ENCODE results near the gene IVNS1ABP. TPM values are rescaled to one million over a fixed set of nuclear protein-coding genes. Genes with fewer than 3 reads are reported as not detected.

Gene IVNS1ABP
- total and polyA plus RNA-seq, 2 experiments from 2014 or later: 74.4 to 116 TPM

GRCh38 chr1:185348985-185349384 is 31.9 kb upstream of the IVNS1ABP start:
- no peaks in the 10 kb centered on the region for H3K9me3 ChIP-seq (ENCODE audit: low read depth)
- no peaks in the 10 kb centered on the region for H3K9me2 ChIP-seq (replicated peaks; ENCODE audit: insufficient read depth)
- no peak overlapping the region for H3K4me3 ChIP-seq
- no peaks in the 10 kb centered on the region for H3K27me3 ChIP-seq
- H2AFZ ChIP-seq: no peak overlapping the region
- DNase-seq (ENCODE audit: low spot score): no peak
- no peaks in the 10 kb centered on the region for H3K79me2 ChIP-seq
- TF ChIP-seq CTCF (IDR thresholded peaks at IDR 0.05; ENCODE audit: poor library complexity) (no peak), EZH2phosphoT487 (IDR thresholded peaks at IDR 0.05; ENCODE audit: low read depth, severe bottlenecking, unreplicated experiment) (no peak), EZH2 (IDR thresholded peaks at IDR 0.05; ENCODE audit: borderline replicate concordance) (no peak)
- 94% methylated on average over 1 of the region's 1 CpG for WGBS (ENCODE audit: low lambda C conversion rate, missing lambda C conversion rate)
- peak overlapping the region; percentile 54 for H3K27ac ChIP-seq
- peaks cover 10% of the 10 kb centered on the region for H3K4me1 ChIP-seq (ENCODE audit: insufficient read depth)
- H3K4me2 ChIP-seq: no peak overlapping the region
- no peaks in the 10 kb centered on the region for H4K20me1 ChIP-seq (ENCODE audit: insufficient read depth, poor library complexity, severe bottlenecking)
- no peaks in the 10 kb centered on the region for H3K36me3 ChIP-seq (replicated peaks; ENCODE audit: insufficient read depth, low read depth)

DNA sequence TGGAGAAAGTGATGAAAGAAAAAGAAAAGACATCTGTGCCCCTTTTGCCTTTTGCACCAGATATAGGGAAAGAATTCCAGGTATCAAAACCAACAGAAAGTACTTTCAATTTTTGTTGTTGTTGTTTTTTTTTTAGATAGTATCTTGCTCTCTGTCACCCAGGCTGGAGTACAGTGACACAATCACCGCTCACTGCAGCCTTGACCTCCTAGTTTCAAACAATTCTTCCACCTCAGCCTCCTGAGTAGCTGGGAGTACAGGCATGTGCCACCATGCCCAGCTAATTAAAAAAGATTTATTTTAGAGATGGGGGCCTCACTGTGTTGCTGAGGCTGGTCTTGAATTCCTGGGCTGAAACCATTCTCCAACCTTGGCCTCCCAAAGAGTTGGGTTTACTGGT is 31.3 kb upstream of the IVNS1ABP start:
- H3K4me1 ChIP-seq (ENCODE audit: insufficient read depth): peaks cover 10% of the 10 kb centered on the region

GRCh38 chr1:185345913-185346720 is 29.1 kb upstream of the IVNS1ABP start:
- Histone ChIP-seq H3K9me2 (replicated peaks; ENCODE audit: insufficient read depth) (no peaks in the 10 kb centered on the region), H3K79me2 (no peaks in the 10 kb centered on the region), H3K36me3 (replicated peaks; ENCODE audit: insufficient read depth, low read depth) (no peaks in the 10 kb centered on the region), H3K4me1 (ENCODE audit: insufficient read depth) (peaks cover 10% of the 10 kb centered on the region), H3K27ac (no peak overlapping the region), H3K27me3 (no peaks in the 10 kb centered on the region), H2AFZ (no peak overlapping the region), H3K4me3 (no peak overlapping the region), H4K20me1 (ENCODE audit: insufficient read depth, poor library complexity, severe bottlenecking) (no peaks in the 10 kb centered on the region), H3K4me2 (no peak overlapping the region), H3K9me3 (ENCODE audit: low read depth) (no peaks in the 10 kb centered on the region)
- no peak for TF ChIP-seq EZH2phosphoT487 (IDR thresholded peaks at IDR 0.05; ENCODE audit: low read depth, severe bottlenecking, unreplicated experiment)
- TF ChIP-seq CTCF (IDR thresholded peaks at IDR 0.05; ENCODE audit: poor library complexity): no peak
- no peak for TF ChIP-seq EZH2 (IDR thresholded peaks at IDR 0.05; ENCODE audit: borderline replicate concordance)
- 78% methylated on average over 4 of the region's 4 CpGs for WGBS (ENCODE audit: low lambda C conversion rate, missing lambda C conversion rate)
- no peak for DNase-seq (ENCODE audit: low spot score)

More for the DNA sequence above, 31.3 kb upstream of the IVNS1ABP start:
- H3K4me3 ChIP-seq: no peak overlapping the region
- no peak overlapping the region for H3K4me2 ChIP-seq
- WGBS (ENCODE audit: low lambda C conversion rate, missing lambda C conversion rate): 79% methylated on average over 1 of the region's 1 CpG
- no peaks in the 10 kb centered on the region for H4K20me1 ChIP-seq (ENCODE audit: insufficient read depth, poor library complexity, severe bottlenecking)
- no peak overlapping the region for H2AFZ ChIP-seq
- H3K36me3 ChIP-seq (replicated peaks; ENCODE audit: insufficient read depth, low read depth): no peaks in the 10 kb centered on the region
- no peaks in the 10 kb centered on the region for H3K9me2 ChIP-seq (replicated peaks; ENCODE audit: insufficient read depth)
- no peaks in the 10 kb centered on the region for H3K79me2 ChIP-seq
- no peak for DNase-seq (ENCODE audit: low spot score)
- TF ChIP-seq CTCF (IDR thresholded peaks at IDR 0.05; ENCODE audit: poor library complexity): no peak
- no peak overlapping the region for H3K27ac ChIP-seq
- H3K27me3 ChIP-seq: no peaks in the 10 kb centered on the region
- no peaks in the 10 kb centered on the region for H3K9me3 ChIP-seq (ENCODE audit: low read depth)

All from hepatocyte (in vitro differentiated cells).